ENCODE measurements around the gene SLC9A3. TPM values are rescaled to one million over a fixed set of nuclear protein-coding genes. Genes with fewer than 3 reads are reported as not detected.
A peak's percentile ranks its signal among the peaks of the same experiment; 100 is the strongest.

SLC9A3 gene
- total and polyA plus RNA-seq, 4 experiments from 2014 or later, result 2.2 to 3.1 (median 2.8) TPM

GRCh38 chr5:433836-434235 lies 90.4 kb downstream of the SLC9A3 start:
- intact Hi-C loops (cut with micrococcal nuclease), result no loop called here
- Histone ChIP-seq H3K9me3 (ENCODE audit: control insufficient read depth in 1 of 2, low read length in 2 of 2) (no peaks in the 10 kb centered on the region), H3K4me3 (ENCODE audit: low read length in 2 of 2) (no peak overlapping the region), H3K36me3 (ENCODE audit: insufficient read depth, low read length) (no peaks in the 10 kb centered on the region), H3K4me1 (ENCODE audit: insufficient read depth, low read length) (no peaks in the 10 kb centered on the region), H3K27me3 (ENCODE audit: insufficient read depth, low read length) (no peaks in the 10 kb centered on the region), H3K27ac (ENCODE audit: low read depth, low read length) (no peak overlapping the region)
- H3K4me3 Mint-ChIP-seq, result no peak overlapping the region
- CTCF ChIA-PET (ENCODE audit: partially characterized antibody), result no interaction called here
- H3K36me3 Mint-ChIP-seq, result no peaks in the 10 kb centered on the region
- H3K27me3 Mint-ChIP-seq, result peaks cover 0 to 14% of the 10 kb centered on the region in 2 donors
- no peaks in the 10 kb centered on the region for H3K9me3 Mint-ChIP-seq
- H3K4me1 Mint-ChIP-seq, result no peaks in the 10 kb centered on the region
- DNase-seq, result no peak
- H3K27ac Mint-ChIP-seq, result no peak overlapping the region
- POLR2A ChIA-PET (ENCODE audit: partially characterized antibody), result no interaction called here

GRCh38 chr5:432928-433791 lies 91.1 kb downstream of the SLC9A3 start:
- H3K4me1 ChIP-seq (ENCODE audit: insufficient read depth, low read length), result no peaks in the 10 kb centered on the region
- H3K36me3 ChIP-seq (ENCODE audit: insufficient read depth, low read length), result no peaks in the 10 kb centered on the region
- H3K27ac ChIP-seq (ENCODE audit: low read depth, low read length), result no peak overlapping the region
- Mint-ChIP-seq H3K27ac (no peak overlapping the region), H3K4me3 (no peak overlapping the region), H3K36me3 (no peaks in the 10 kb centered on the region), H3K27me3 (peaks cover 0 to 14% of the 10 kb centered on the region in 2 donors), H3K9me3 (no peaks in the 10 kb centered on the region), H3K4me1 (no peaks in the 10 kb centered on the region)
- H3K4me3 ChIP-seq (ENCODE audit: low read length in 2 of 2), result no peak overlapping the region
- POLR2A ChIA-PET (ENCODE audit: partially characterized antibody), result no interaction called here
- H3K27me3 ChIP-seq (ENCODE audit: insufficient read depth, low read length), result no peaks in the 10 kb centered on the region
- intact Hi-C loops (cut with micrococcal nuclease), result no loop called here
- DNase-seq, result no peak
- CTCF ChIA-PET (ENCODE audit: partially characterized antibody), result interaction anchor here (1.2 kb wide), 1 partner anchor 245 kb away, joined by 7 read pairs; no protein-coding TSS in a partner anchor
- H3K9me3 ChIP-seq (ENCODE audit: control insufficient read depth in 1 of 2, low read length in 2 of 2), result no peaks in the 10 kb centered on the region

DNA sequence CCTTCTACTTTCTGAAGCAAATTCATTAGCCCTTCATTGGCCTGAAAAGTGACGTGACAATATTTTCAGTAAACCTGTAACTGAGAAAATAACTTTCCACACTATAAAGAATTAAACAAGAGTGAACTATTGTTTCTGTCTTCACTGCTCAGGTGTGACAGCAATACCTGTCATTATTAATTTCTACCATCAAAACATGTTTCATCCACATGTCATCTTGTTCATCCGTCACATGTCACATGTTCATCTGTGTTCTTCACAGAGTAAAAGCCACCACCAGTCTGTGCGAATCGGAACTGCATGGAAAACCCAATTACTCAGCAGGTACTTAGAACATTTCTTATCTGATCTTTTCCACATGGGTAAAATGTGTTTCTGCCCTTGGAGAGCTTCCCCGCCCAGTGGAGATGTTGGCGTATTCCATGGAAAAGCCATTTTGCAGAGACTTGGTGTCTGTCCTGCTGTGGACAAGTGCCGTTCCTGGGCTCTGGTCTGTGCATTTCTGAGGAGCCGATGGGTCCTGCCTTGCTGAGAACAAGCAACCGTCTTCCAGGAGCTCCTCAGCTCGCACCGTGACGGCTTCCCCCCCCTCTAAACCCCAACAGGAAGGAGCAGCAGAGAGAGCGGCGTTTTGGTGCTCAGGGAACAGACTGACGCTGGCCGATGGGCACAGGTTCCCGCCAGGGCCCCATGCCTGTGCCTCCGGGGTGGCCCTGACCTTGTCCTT lies 91.9 kb downstream of the SLC9A3 start:
- CTCF ChIA-PET (ENCODE audit: partially characterized antibody), result interaction anchor here (1.0 to 1.2 kb wide), 2 partner anchors 149 to 244 kb away, joined by 4 to 7 read pairs; no protein-coding TSS in a partner anchor
- H3K36me3 ChIP-seq (ENCODE audit: insufficient read depth, low read length), result no peaks in the 10 kb centered on the region
- H3K4me1 ChIP-seq (ENCODE audit: insufficient read depth, low read length), result no peaks in the 10 kb centered on the region
- H3K27ac ChIP-seq (ENCODE audit: low read depth, low read length), result no peak overlapping the region
- POLR2A ChIA-PET (ENCODE audit: partially characterized antibody), result no interaction called here
- no peaks in the 10 kb centered on the region for H3K9me3 Mint-ChIP-seq
- H3K4me3 ChIP-seq (ENCODE audit: low read length in 2 of 2), result no peak overlapping the region
- H3K27ac Mint-ChIP-seq, result no peak overlapping the region
- no peak for DNase-seq
- intact Hi-C loops (cut with micrococcal nuclease), result no loop called here
- no peaks in the 10 kb centered on the region for H3K36me3 Mint-ChIP-seq
- H3K27me3 ChIP-seq (ENCODE audit: insufficient read depth, low read length), result no peaks in the 10 kb centered on the region
- H3K27me3 Mint-ChIP-seq, result peaks cover 2 to 17% of the 10 kb centered on the region in 2 donors
- no peak overlapping the region for H3K4me3 Mint-ChIP-seq
- H3K4me1 Mint-ChIP-seq, result no peaks in the 10 kb centered on the region
- no peaks in the 10 kb centered on the region for H3K9me3 ChIP-seq (ENCODE audit: control insufficient read depth in 1 of 2, low read length in 2 of 2)

- Mint-ChIP-seq H3K27me3 (peaks cover 2 to 20% of the 10 kb centered on the region in 2 donors), H3K27ac (no peak overlapping the region), H3K36me3 (no peaks in the 10 kb centered on the region), H3K4me1 (no peaks in the 10 kb centered on the region), H3K9me3 (no peaks in the 10 kb centered on the region), H3K4me3 (no peak overlapping the region)
- ChIA-PET POLR2A (ENCODE audit: partially characterized antibody) (no interaction called here), CTCF (ENCODE audit: partially characterized antibody) (interaction anchor here (1.0 to 1.6 kb wide), 4 partner anchors 149 to 243 kb away, joined by 3 to 7 read pairs (median 6); no protein-coding TSS in a partner anchor)
- no peaks in the 10 kb centered on the region for H3K27me3 ChIP-seq (ENCODE audit: insufficient read depth, low read length)
- intact Hi-C loops (cut with micrococcal nuclease), result no loop called here
- no peak overlapping the region for H3K27ac ChIP-seq (ENCODE audit: low read depth, low read length)
- H3K4me3 ChIP-seq (ENCODE audit: low read length in 2 of 2), result no peak overlapping the region
- no peaks in the 10 kb centered on the region for H3K4me1 ChIP-seq (ENCODE audit: insufficient read depth, low read length)
- DNase-seq, result no peak
- H3K36me3 ChIP-seq (ENCODE audit: insufficient read depth, low read length), result no peaks in the 10 kb centered on the region
- no peaks in the 10 kb centered on the region for H3K9me3 ChIP-seq (ENCODE audit: control insufficient read depth in 1 of 2, low read length in 2 of 2)
Observed at GRCh38 chr5:431711-432050, 92.6 kb downstream of the SLC9A3 start.

DNA sequence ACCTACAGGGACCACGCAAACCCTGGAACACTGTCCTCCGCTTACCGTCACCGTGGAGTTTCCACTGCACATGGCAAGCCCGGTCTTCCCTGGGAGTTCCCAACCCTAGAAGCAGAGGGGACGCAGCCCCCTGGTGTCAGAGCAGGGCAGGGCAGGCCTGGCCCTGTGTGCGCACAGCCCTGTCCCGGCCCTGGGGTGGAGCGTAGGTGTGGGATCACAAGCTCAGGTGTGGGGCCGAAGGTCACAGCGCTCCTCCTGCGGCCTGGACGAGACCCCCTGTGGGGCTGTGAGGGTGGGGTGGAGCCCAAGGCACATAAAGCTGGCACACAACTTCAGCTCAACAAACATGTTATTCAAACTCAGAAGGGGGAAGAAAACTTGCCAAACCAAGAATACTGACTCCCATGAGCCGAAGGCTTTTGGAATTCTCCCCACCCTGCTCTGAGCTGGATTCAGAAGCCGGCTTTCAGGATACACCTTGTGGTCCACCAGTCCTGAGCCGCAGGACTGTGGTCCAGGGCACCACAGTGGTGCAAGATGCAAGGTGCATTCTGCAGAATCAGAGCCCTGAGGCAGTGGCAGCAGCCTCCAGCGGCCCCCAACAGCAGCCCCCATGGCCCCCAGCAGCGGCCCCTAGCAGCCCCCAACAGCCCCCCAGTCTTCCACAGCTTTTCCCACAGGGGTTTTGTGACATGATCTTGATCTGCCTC lies 93.1 kb downstream of the SLC9A3 start:
- Mint-ChIP-seq H3K4me3 (no peak overlapping the region), H3K9me3 (no peaks in the 10 kb centered on the region), H3K27me3 (peaks cover 2 to 20% of the 10 kb centered on the region in 2 donors), H3K4me1 (no peaks in the 10 kb centered on the region), H3K36me3 (no peaks in the 10 kb centered on the region), H3K27ac (no peak overlapping the region)
- H3K27ac ChIP-seq (ENCODE audit: low read depth, low read length), result no peak overlapping the region
- no peaks in the 10 kb centered on the region for H3K4me1 ChIP-seq (ENCODE audit: insufficient read depth, low read length)
- H3K9me3 ChIP-seq (ENCODE audit: control insufficient read depth in 1 of 2, low read length in 2 of 2), result no peaks in the 10 kb centered on the region
- ChIA-PET POLR2A (ENCODE audit: partially characterized antibody) (no interaction called here), CTCF (ENCODE audit: partially characterized antibody) (interaction anchor here (1.0 to 1.6 kb wide), 3 partner anchors 148 to 243 kb away, joined by 3 to 7 read pairs (median 4); no protein-coding TSS in a partner anchor)
- intact Hi-C loops (cut with micrococcal nuclease), result no loop called here
- DNase-seq, result peak in 2 of 5 donors; percentile 13 to 16
- H3K4me3 ChIP-seq (ENCODE audit: low read length in 2 of 2), result no peak overlapping the region
- no peaks in the 10 kb centered on the region for H3K27me3 ChIP-seq (ENCODE audit: insufficient read depth, low read length)
- H3K36me3 ChIP-seq (ENCODE audit: insufficient read depth, low read length), result no peaks in the 10 kb centered on the region

GRCh38 chr5:430214-430925 lies 93.9 kb downstream of the SLC9A3 start:
- Mint-ChIP-seq H3K4me1 (no peaks in the 10 kb centered on the region), H3K36me3 (no peaks in the 10 kb centered on the region), H3K4me3 (no peak overlapping the region), H3K27ac (no peak overlapping the region), H3K27me3 (peaks cover 5 to 19% of the 10 kb centered on the region in 2 donors), H3K9me3 (no peaks in the 10 kb centered on the region)
- CTCF ChIA-PET (ENCODE audit: partially characterized antibody), result interaction anchor here (1.2 to 1.6 kb wide), 2 partner anchors 240 to 242 kb away, joined by 3 to 7 read pairs; no protein-coding TSS in a partner anchor
- intact Hi-C loops (cut with micrococcal nuclease), result no loop called here
- Histone ChIP-seq H3K36me3 (ENCODE audit: insufficient read depth, low read length) (no peaks in the 10 kb centered on the region), H3K4me1 (ENCODE audit: insufficient read depth, low read length) (no peaks in the 10 kb centered on the region), H3K9me3 (ENCODE audit: control insufficient read depth in 1 of 2, low read length in 2 of 2) (no peaks in the 10 kb centered on the region), H3K27me3 (ENCODE audit: insufficient read depth, low read length) (no peaks in the 10 kb centered on the region), H3K4me3 (ENCODE audit: low read length in 2 of 2) (no peak overlapping the region), H3K27ac (ENCODE audit: low read depth, low read length) (no peak overlapping the region)
- POLR2A ChIA-PET (ENCODE audit: partially characterized antibody), result no interaction called here
- no peak for DNase-seq
